Measurements from ENCODE around the gene TBCK.

DNA sequence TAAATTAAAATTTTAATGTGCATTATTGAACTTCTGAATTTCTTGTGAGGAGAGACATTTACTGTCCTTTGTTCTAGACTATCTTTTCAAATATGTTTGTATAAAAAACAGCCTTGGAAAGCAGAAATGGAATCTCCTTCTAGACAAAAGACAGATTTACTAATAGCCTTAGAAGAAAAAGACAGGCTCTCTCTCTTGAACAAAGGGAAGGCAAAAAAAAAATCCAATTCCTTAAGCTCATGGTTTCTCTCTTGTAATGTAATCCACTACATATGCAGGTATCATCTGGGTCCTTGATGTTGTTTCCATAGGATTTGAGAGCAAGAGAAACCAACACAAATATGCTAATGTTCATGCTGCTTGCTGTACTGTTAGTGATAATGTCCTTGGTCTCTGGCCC, 106.0 kb downstream of the TBCK start:
- TF ChIP-seq CTCF (conservative IDR thresholded peaks at IDR 0.05; ENCODE audit: low read depth, low read length): no peak
- no peak for TF ChIP-seq EZH2 (IDR thresholded peaks at IDR 0.05; ENCODE audit: borderline replicate concordance, low read depth, low read length, poor library complexity, severe bottlenecking)

All from A673 (cell line).